IMR-90 (cell line): Measurements from ENCODE around the gene RFK. TPM values are rescaled to one million over a fixed set of nuclear protein-coding genes. Genes with fewer than 3 reads are reported as not detected.

ENCODE experiments used
- ATAC-seq: fragments of 200-7000 bp; cut with Tn5 transposase; 2 replicates; pipeline ENCODE4 v1.9.1; 2020; ENCODE audit warnings: low read depth, mild to moderate bottlenecking, moderate library complexity
- BruUV-seq: library from RNA; stranded (reverse); fragments of 400-500 nt; replicated peaks from 2 replicates; lab custom pipeline; 2021; lab: Mats Ljungman, UMichigan
- CTCF ChIA-PET: fragments of 300-600 bp; formaldehyde crosslinking; extraction: SDS; loops from one replicate; lab custom pipeline; 2021; ENCODE audit warnings: antibody characterized with exemption; lab: Yijun Ruan, JAX
- POLR2A ChIA-PET: fragments of 300-600 bp; sonication (Branson Sonifier 250); formaldehyde crosslinking; loops from one replicate; lab custom pipeline; 2022; ENCODE audit warnings: antibody characterized with exemption; ENCODE audit not compliant: unreplicated experiment; lab: Charles Lee
- DNase-seq: peaks from one replicate; pipeline ENCODE4 v3.0.0; 2013
- H2AFZ ChIP-seq: replicated peaks from 2 replicates; pipeline ENCODE3; 2013; ENCODE audit warnings: low read length, mild to moderate bottlenecking; ENCODE audit not compliant: poor library complexity
- H2AK5ac ChIP-seq: 2 replicates; pipeline ENCODE4 v1.6.1; 2013; ENCODE audit warnings: low read depth, low read length, inconsistent platforms
- H2AK9ac ChIP-seq: replicated peaks from 2 replicates; pipeline ENCODE3; 2013; ENCODE audit warnings: mild to moderate bottlenecking, low read depth, low read length, moderate library complexity; ENCODE audit not compliant: poor library complexity
- H2BK120ac ChIP-seq: 2 replicates; pipeline ENCODE4 v1.6.1; 2013; ENCODE audit warnings: low read depth, low read length, inconsistent platforms
- H2BK15ac ChIP-seq: 3 replicates; pipeline ENCODE4 v1.6.1; 2013; ENCODE audit warnings: low read depth, low read length, inconsistent platforms
- H2BK20ac ChIP-seq: 2 replicates; pipeline ENCODE4 v1.6.1; 2013; ENCODE audit warnings: low read depth, mild to moderate bottlenecking, inconsistent platforms, low read length, moderate library complexity
- H2BK5ac ChIP-seq: 2 replicates; pipeline ENCODE4 v1.6.1; 2013; ENCODE audit warnings: mild to moderate bottlenecking, low read depth, low read length, inconsistent platforms; ENCODE audit not compliant: poor library complexity, severe bottlenecking
- H3K14ac ChIP-seq: replicated peaks from 2 replicates; pipeline ENCODE4 v1.6.1; 2013; ENCODE audit warnings: low read depth, low read length, inconsistent platforms
- H3K18ac ChIP-seq: 2 replicates; pipeline ENCODE4 v1.6.1; 2013; ENCODE audit warnings: low read depth, low read length, control low read depth
- H3K23ac ChIP-seq: 2 replicates; pipeline ENCODE4 v1.6.1; 2013; ENCODE audit warnings: low read depth, low read length, inconsistent platforms
- H3K27ac ChIP-seq: 2 replicates; pipeline ENCODE4 v1.5.1; 2013; ENCODE audit warnings: mild to moderate bottlenecking, control low read depth, low read length; ENCODE audit not compliant: insufficient read depth
- H3K27me3 ChIP-seq: 2 replicates; pipeline ENCODE4 v1.6.1; 2013; ENCODE audit warnings: low read length; ENCODE audit not compliant: control insufficient read depth, insufficient read depth
- H3K36me3 ChIP-seq: 2 replicates; pipeline ENCODE4 v1.6.1; 2013; ENCODE audit warnings: low read length, mixed read lengths; ENCODE audit not compliant: control insufficient read depth, insufficient read depth
- H3K4ac ChIP-seq: 2 replicates; pipeline ENCODE4 v1.6.1; 2013; ENCODE audit warnings: low read depth, low read length, inconsistent platforms
- H3K4me1 ChIP-seq: 2 replicates; pipeline ENCODE4 v1.6.1; 2013; ENCODE audit warnings: low read length, mixed read lengths; ENCODE audit not compliant: control insufficient read depth, insufficient read depth
- H3K4me2 ChIP-seq: 2 replicates; pipeline ENCODE4 v1.6.1; 2013; ENCODE audit warnings: low read depth, mild to moderate bottlenecking, control low read depth, low read length, moderate library complexity
- H3K4me3 ChIP-seq: 2 replicates; pipeline ENCODE4 v1.5.1; 2013; ENCODE audit warnings: low read depth, mild to moderate bottlenecking, control low read depth, low read length, moderate library complexity; ENCODE audit not compliant: insufficient read depth
- H3K56ac ChIP-seq: 2 replicates; pipeline ENCODE4 v1.6.1; 2013; ENCODE audit warnings: low read length, inconsistent platforms; ENCODE audit not compliant: insufficient read depth; ENCODE audit errors: extremely low read depth
- H3K79me1 ChIP-seq, 2 experiments: 2 replicates each; pipeline ENCODE4 v1.6.1; 2013; ENCODE audit warnings: low read length in 2 of 2, inconsistent platforms in 1 of 2, low read depth in 1 of 2
- H3K9ac ChIP-seq: 2 replicates; pipeline ENCODE4 v1.6.1; 2013; ENCODE audit warnings: low read depth, low read length, control low read depth
- H3K9me1 ChIP-seq: 2 replicates; pipeline ENCODE4 v1.6.1; 2013; ENCODE audit warnings: low read length, inconsistent platforms; ENCODE audit not compliant: insufficient read depth
- H3K9me3 ChIP-seq: 2 replicates; pipeline ENCODE4 v1.6.1; 2013; ENCODE audit warnings: low read length; ENCODE audit not compliant: control insufficient read depth, insufficient read depth
- H4K20me1 ChIP-seq: 2 replicates; pipeline ENCODE4 v1.6.1; 2013; ENCODE audit warnings: low read length, inconsistent platforms; ENCODE audit not compliant: insufficient read depth
- H4K5ac ChIP-seq: 2 replicates; pipeline ENCODE4 v1.6.1; 2013; ENCODE audit warnings: mild to moderate bottlenecking, low read depth, low read length, control low read depth
- H4K8ac ChIP-seq, 2 experiments: 2 replicates each; pipeline ENCODE4 v1.6.1; 2013; ENCODE audit warnings: low read depth in 2 of 2, low read length in 2 of 2, control low read depth in 1 of 2, inconsistent platforms in 1 of 2
- H4K91ac ChIP-seq: 2 replicates; pipeline ENCODE4 v1.6.1; 2013; ENCODE audit warnings: low read depth, low read length, inconsistent platforms; ENCODE audit not compliant: insufficient read depth
- CHD1 ChIP-seq: IDR thresholded peaks from 2 replicates; pipeline ENCODE4 v1.6.1; 2012; ENCODE audit warnings: low read depth, low read length, improper control_type of control experiment
- MAZ ChIP-seq: IDR thresholded peaks from 2 replicates; pipeline ENCODE4 v1.6.1; 2012; ENCODE audit warnings: low read depth, mild to moderate bottlenecking, low read length, improper control_type of control experiment, moderate library complexity, borderline replicate concordance
- NFE2L2 ChIP-seq: fragments of 150-350 bp; IDR thresholded peaks from 2 replicates; pipeline ENCODE4 v1.6.1; 2016; ENCODE audit warnings: low read depth, mild to moderate bottlenecking, low read length
- POLR2A ChIP-seq: IDR thresholded peaks from 2 replicates; pipeline ENCODE4 v1.6.1; 2012; ENCODE audit warnings: mild to moderate bottlenecking, low read depth, low read length
- RAD21 ChIP-seq: IDR thresholded peaks from 2 replicates; pipeline ENCODE4 v1.6.1; 2012; ENCODE audit warnings: low read length, improper control_type of control experiment
- RFX5 ChIP-seq: IDR thresholded peaks from 2 replicates; pipeline ENCODE4 v1.8.0; 2012; ENCODE audit warnings: low read depth, mild to moderate bottlenecking, low read length, moderate library complexity
- SMC3 ChIP-seq: fragments of 150-350 bp; IDR thresholded peaks from 2 replicates; pipeline ENCODE4 v1.6.1; 2016; ENCODE audit warnings: low read depth, mild to moderate bottlenecking, antibody characterized with exemption, low read length, moderate library complexity
- whole genome bisulfite sequencing, 2 experiments: methylation state at CpG; one replicate each; pipeline versions ENCODE4 v1.1.5 to v1.1.7; 2013; ENCODE audit warnings: missing lambda C conversion rate in 2 of 2; ENCODE audit not compliant: insufficient read length in 1 of 2; ENCODE audit errors: extremely low coverage in 2 of 2; 5-methylcytosine and 5-hydroxymethylcytosine counted together
- dilution Hi-C: fragments of 300-500 bp; cut with HindIII; formaldehyde crosslinking; loops from one replicate; pipeline ENCODE4 v1.14.3; 2018; ENCODE audit warnings: low sequenced_read_pairs; ENCODE audit not compliant: unreplicated experiment
- in situ Hi-C: fragments of 300-500 bp; cut with MboI; formaldehyde crosslinking; loops from 3 replicates; pipeline ENCODE4 v1.14.3; 2019; ENCODE audit warnings: low sequenced_read_pairs, inconsistent platforms, mixed read lengths
- intact Hi-C: fragments of 100-400 bp; cut with micrococcal nuclease; formaldehyde crosslinking; loops from 2 replicates; pipeline ENCODE4 v1.10.0; 2022
- polyA plus RNA-seq, 3 experiments: library from polyadenylated mRNA; depleted of rRNA; stranded (reverse); fragments of >200 nt; gene quantifications; 2 replicates each; pipeline ENCODE4 v1.2.3, GENCODE V29; 2012; ENCODE audit warnings: low replicate concordance in 1 of 3
- total RNA-seq: library from RNA; depleted of rRNA; stranded (reverse); fragments of >200 nt; gene quantifications from 2 replicates; pipeline ENCODE4 v1.2.3, GENCODE V29; 2012
- TF ChIP-seq, protein P1 (sequence below): conservative IDR thresholded peaks from 2 replicates; pipeline ENCODE4 v1.5.1; 2012; ENCODE audit warnings: mild to moderate bottlenecking, low read depth, low read length, improper control_type of control experiment

RFK gene
- total and polyA plus RNA-seq, 2 of the 4 experiments (the other 2 are of a cell fraction) = 10.3 to 13.8 TPM

DNA sequence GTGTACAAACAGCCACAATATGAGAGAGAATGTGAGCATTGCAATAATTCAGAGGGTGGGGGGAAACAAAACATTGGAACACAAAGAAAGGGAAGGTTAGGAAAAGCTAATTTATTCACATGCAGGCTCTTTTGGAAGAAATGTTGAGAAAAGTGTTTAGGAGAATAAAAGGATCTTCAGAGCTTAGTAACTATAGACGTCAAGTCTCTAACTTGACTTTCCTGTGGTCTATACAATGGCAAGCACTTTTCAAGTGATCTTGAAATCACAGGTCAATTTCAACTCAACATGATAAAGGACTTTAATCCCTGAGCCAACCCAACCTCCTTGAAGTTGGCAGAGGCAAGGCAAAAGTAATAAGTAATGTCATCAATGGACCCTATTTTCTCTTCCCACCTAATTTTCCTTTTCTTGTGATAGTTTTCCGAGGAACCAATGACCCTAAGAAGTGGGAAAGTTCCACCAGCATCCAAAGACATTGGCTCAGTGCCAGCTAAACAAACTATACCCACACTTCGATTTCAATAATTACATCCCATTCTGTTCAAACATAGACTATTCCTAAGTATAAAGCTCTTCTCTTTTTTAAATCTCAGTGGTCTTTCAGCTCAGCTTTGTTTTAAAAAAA is 23.7 kb downstream of the RFK start:
- H2AK9ac ChIP-seq = no peak overlapping the region
- H3K18ac ChIP-seq = no peak overlapping the region
- H3K9ac ChIP-seq = no peak overlapping the region
- no peak overlapping the region for H3K4me3 ChIP-seq
- no peaks in the 10 kb centered on the region for H4K20me1 ChIP-seq
- H3K14ac ChIP-seq = no peak overlapping the region
- H2BK120ac ChIP-seq = no peak overlapping the region
- H3K27me3 ChIP-seq = no peaks in the 10 kb centered on the region
- peaks cover 13% of the 10 kb centered on the region for H3K4me1 ChIP-seq
- H4K91ac ChIP-seq = no peak overlapping the region
- BruUV-seq = no TSS peak
- no peak overlapping the region for H2BK15ac ChIP-seq
- ATAC-seq (no peak), DNase-seq (no peak)
- H4K5ac ChIP-seq = no peak overlapping the region
- TF ChIP-seq, protein P1, sequence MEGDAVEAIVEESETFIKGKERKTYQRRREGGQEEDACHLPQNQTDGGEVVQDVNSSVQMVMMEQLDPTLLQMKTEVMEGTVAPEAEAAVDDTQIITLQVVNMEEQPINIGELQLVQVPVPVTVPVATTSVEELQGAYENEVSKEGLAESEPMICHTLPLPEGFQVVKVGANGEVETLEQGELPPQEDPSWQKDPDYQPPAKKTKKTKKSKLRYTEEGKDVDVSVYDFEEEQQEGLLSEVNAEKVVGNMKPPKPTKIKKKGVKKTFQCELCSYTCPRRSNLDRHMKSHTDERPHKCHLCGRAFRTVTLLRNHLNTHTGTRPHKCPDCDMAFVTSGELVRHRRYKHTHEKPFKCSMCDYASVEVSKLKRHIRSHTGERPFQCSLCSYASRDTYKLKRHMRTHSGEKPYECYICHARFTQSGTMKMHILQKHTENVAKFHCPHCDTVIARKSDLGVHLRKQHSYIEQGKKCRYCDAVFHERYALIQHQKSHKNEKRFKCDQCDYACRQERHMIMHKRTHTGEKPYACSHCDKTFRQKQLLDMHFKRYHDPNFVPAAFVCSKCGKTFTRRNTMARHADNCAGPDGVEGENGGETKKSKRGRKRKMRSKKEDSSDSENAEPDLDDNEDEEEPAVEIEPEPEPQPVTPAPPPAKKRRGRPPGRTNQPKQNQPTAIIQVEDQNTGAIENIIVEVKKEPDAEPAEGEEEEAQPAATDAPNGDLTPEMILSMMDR = no peak
- TF ChIP-seq RAD21 (no peak), RFX5 (no peak), CHD1 (no peak), POLR2A (no peak), SMC3 (no peak), MAZ (no peak), NFE2L2 (no peak)
- H3K9me3 ChIP-seq = no peaks in the 10 kb centered on the region
- no peaks in the 10 kb centered on the region for H3K79me1 ChIP-seq
- H3K23ac ChIP-seq = no peak overlapping the region
- no peak overlapping the region for H3K4me2 ChIP-seq
- no peak overlapping the region for H4K8ac ChIP-seq
- no peak overlapping the region for H3K27ac ChIP-seq
- dilution Hi-C loops (no loop called here), intact Hi-C loops (loop anchor here (5.0 kb wide), 1 partner anchor 478 kb away; the partner anchor contains the start of gene PCSK5), in situ Hi-C loops (no loop called here)
- no peak overlapping the region for H3K56ac ChIP-seq
- ChIA-PET CTCF (no interaction called here), POLR2A (interaction anchor here (0.6 kb wide), 1 partner anchor 11 kb away, joined by 3 read pairs; no protein-coding TSS in a partner anchor)
- no peak overlapping the region for H3K4ac ChIP-seq
- no CpG with 5 or more reads among the region's 3 CpGs for WGBS, 2 experiments
- H3K9me1 ChIP-seq = peaks cover 10% of the 10 kb centered on the region
- H2BK20ac ChIP-seq = no peak overlapping the region
- no peak overlapping the region for H2AK5ac ChIP-seq
- no peak overlapping the region for H2BK5ac ChIP-seq
- H2AFZ ChIP-seq = no peak overlapping the region
- H3K36me3 ChIP-seq = no peaks in the 10 kb centered on the region
